H1 (cell line): ENCODE results near the gene EPB41L4A. TPM values are rescaled to one million over a fixed set of nuclear protein-coding genes. Genes with fewer than 3 reads are reported as not detected.

Experiments
- CTCF ChIA-PET: fragments of 300-600 bp; sonication (Branson Sonifier 250); formaldehyde crosslinking; loops from one replicate; lab custom pipeline; 2021; ENCODE audit not compliant: partially characterized antibody; lab: Charles Lee
- POLR2A ChIA-PET: fragments of 300-600 bp; sonication (Branson Sonifier 250); formaldehyde crosslinking; loops from one replicate; lab custom pipeline; 2021; ENCODE audit warnings: inconsistent platforms; ENCODE audit not compliant: partially characterized antibody; lab: Charles Lee
- DNase-seq, 2 experiments: peaks; one replicate each; pipeline versions ENCODE4 v3.0.0 to v3.0.0-alpha.2; 2010 to 2022; ENCODE audit warnings: low spot score in 2 of 2, low read depth in 1 of 2, mixed read lengths in 1 of 2
- FAIRE-seq: peaks from 2 replicates; lab custom pipeline; 2011; peaks lifted over from hg19 to GRCh38; lab: Jason Lieb, UNC
- H2AFZ ChIP-seq: 2 replicates; pipeline ENCODE4 v1.8.1; 2012; ENCODE audit warnings: low read length, inconsistent platforms
- H2AK5ac ChIP-seq: 2 replicates; pipeline ENCODE4 v1.6.1; 2013; ENCODE audit warnings: low read depth, low read length
- H2BK120ac ChIP-seq: replicated peaks from 2 replicates; pipeline ENCODE3; 2013; ENCODE audit warnings: low read depth, low read length, inconsistent platforms
- H2BK12ac ChIP-seq: 2 replicates; pipeline ENCODE4 v1.6.1; 2013; ENCODE audit warnings: low read depth, low read length
- H2BK15ac ChIP-seq: 2 replicates; pipeline ENCODE4 v1.6.1; 2013; ENCODE audit warnings: low read length
- H2BK20ac ChIP-seq: 2 replicates; pipeline ENCODE4 v1.6.1; 2013; ENCODE audit warnings: low read length
- H2BK5ac ChIP-seq: 2 replicates; pipeline ENCODE4 v1.6.1; 2013; ENCODE audit warnings: low read depth, low read length
- H3K14ac ChIP-seq: 2 replicates; pipeline ENCODE4 v1.6.1; 2013; ENCODE audit warnings: inconsistent platforms; ENCODE audit not compliant: insufficient read length
- H3K18ac ChIP-seq: 2 replicates; pipeline ENCODE4 v1.6.1; 2013; ENCODE audit warnings: low read length; ENCODE audit errors: extremely low read depth
- H3K23ac ChIP-seq: 2 replicates; pipeline ENCODE4 v1.6.1; 2013; ENCODE audit warnings: inconsistent platforms; ENCODE audit not compliant: insufficient read length
- H3K23me2 ChIP-seq: 2 replicates; pipeline ENCODE4 v1.6.1; 2013; ENCODE audit warnings: low read depth, low read length
- H3K27ac ChIP-seq: 2 replicates; pipeline ENCODE4 v1.6.1; 2011; ENCODE audit warnings: low read depth, low read length, inconsistent platforms
- H3K27me3 ChIP-seq, 4 experiments: replicated peaks in 1 of 4; 1 replicate in 1 of 4; 2 replicates in 3 of 4; pipeline versions ENCODE4 v1.6.1 to v1.8.1; 2011 to 2013; ENCODE audit warnings: low read length in 3 of 4, mild to moderate bottlenecking in 3 of 4, inconsistent platforms in 2 of 4, mixed read lengths in 2 of 4, moderate library complexity in 1 of 4; ENCODE audit not compliant: control insufficient read depth in 3 of 4, insufficient read depth in 3 of 4; ENCODE audit errors: extremely low read depth in 1 of 4
- H3K36me3 ChIP-seq, 4 experiments: 2 replicates each; pipeline versions ENCODE4 v1.6.1 to v1.8.1; 2011 to 2013; ENCODE audit warnings: mild to moderate bottlenecking in 4 of 4, low read length in 3 of 4, moderate library complexity in 2 of 4, control low read depth in 1 of 4, inconsistent platforms in 1 of 4; ENCODE audit not compliant: insufficient read depth in 4 of 4, control insufficient read depth in 2 of 4
- H3K4ac ChIP-seq: replicated peaks from 2 replicates; pipeline ENCODE3; 2013; ENCODE audit warnings: low read length, low read depth, mixed read lengths, inconsistent platforms; ENCODE audit not compliant: insufficient read length
- H3K4me1 ChIP-seq, 4 experiments: replicated peaks in 1 of 4; 1 replicate in 1 of 4; 2 replicates in 3 of 4; pipeline versions ENCODE4 v1.6.1 to v1.8.1; 2011 to 2013; ENCODE audit warnings: low read length in 3 of 4, inconsistent platforms in 2 of 4, mixed read lengths in 1 of 4; ENCODE audit not compliant: insufficient read depth in 4 of 4, control insufficient read depth in 3 of 4
- H3K4me2 ChIP-seq, 2 experiments: 2 replicates each; pipeline versions ENCODE4 v1.6.1 to v1.8.1; 2011 to 2013; ENCODE audit warnings: low read depth in 2 of 2, low read length in 2 of 2, control low read depth in 1 of 2, inconsistent platforms in 1 of 2, mild to moderate bottlenecking in 1 of 2; ENCODE audit not compliant: insufficient read depth in 1 of 2
- H3K4me3 ChIP-seq, 4 experiments: fragments of 200-600, 300-600 bp in 1 of 4; sonication (generic), shearing (Covaris generic), sonication (Bioruptor Twin) in 1 of 4; 2 replicates each; pipeline versions ENCODE4 v1.5.1 to v1.8.1; 2011 to 2016; ENCODE audit warnings: low read length in 4 of 4, low read depth in 3 of 4, control low read depth in 2 of 4, inconsistent platforms in 2 of 4, mild to moderate bottlenecking in 2 of 4, mixed read lengths in 1 of 4, moderate library complexity in 1 of 4; ENCODE audit not compliant: insufficient read depth in 2 of 4; ENCODE audit errors: extremely low read depth in 1 of 4
- H3K56ac ChIP-seq: replicated peaks from 2 replicates; pipeline ENCODE3; 2013; ENCODE audit warnings: low read depth, mild to moderate bottlenecking, mixed read lengths, low read length, inconsistent platforms; ENCODE audit not compliant: insufficient read length
- H3K79me1 ChIP-seq: 2 replicates; pipeline ENCODE4 v1.6.1; 2013; ENCODE audit warnings: low read depth, low read length, control low read depth
- H3K79me2 ChIP-seq, 2 experiments: 2 replicates each; pipeline versions ENCODE4 v1.6.1 to v1.8.1; 2012 to 2013; ENCODE audit warnings: low read length in 2 of 2, mild to moderate bottlenecking in 2 of 2, inconsistent platforms in 1 of 2; ENCODE audit not compliant: insufficient read depth in 2 of 2, control insufficient read depth in 1 of 2
- H3K9ac ChIP-seq, 4 experiments: replicated peaks in 1 of 4; 1 replicate in 1 of 4; 2 replicates in 3 of 4; pipeline versions ENCODE4 v1.6.1 to v1.8.1; 2011 to 2013; ENCODE audit warnings: low read depth in 3 of 4, low read length in 3 of 4, control low read depth in 2 of 4, mild to moderate bottlenecking in 2 of 4, moderate library complexity in 2 of 4, inconsistent platforms in 1 of 4; ENCODE audit errors: extremely low read depth in 1 of 4
- H3K9me3 ChIP-seq, 2 experiments: 2 replicates each; pipeline versions ENCODE4 v1.6.1 to v1.8.1; 2012 to 2013; ENCODE audit warnings: mild to moderate bottlenecking in 2 of 2, moderate library complexity in 2 of 2, control low read depth in 1 of 2, inconsistent platforms in 1 of 2, low read depth in 1 of 2, low read length in 1 of 2, mixed read lengths in 1 of 2; ENCODE audit not compliant: insufficient read depth in 2 of 2
- H4K20me1 ChIP-seq, 2 experiments: replicated peaks in 1 of 2; 2 replicates each; pipeline versions ENCODE3 to v1.8.1; 2011 to 2013; ENCODE audit warnings: inconsistent platforms in 2 of 2, low read length in 2 of 2, mild to moderate bottlenecking in 1 of 2; ENCODE audit not compliant: insufficient read depth in 2 of 2, control insufficient read depth in 1 of 2
- H4K5ac ChIP-seq: 2 replicates; pipeline ENCODE4 v1.6.1; 2013; ENCODE audit warnings: low read length, low read depth, mixed read lengths, inconsistent platforms; ENCODE audit not compliant: insufficient read length
- H4K8ac ChIP-seq: 2 replicates; pipeline ENCODE4 v1.8.0; 2013; ENCODE audit warnings: mild to moderate bottlenecking, moderate library complexity, low read length, inconsistent platforms; ENCODE audit not compliant: insufficient read depth; ENCODE audit errors: extremely low read depth
- H4K91ac ChIP-seq: replicated peaks from 2 replicates; pipeline ENCODE3; 2013; ENCODE audit warnings: low read length, mixed read lengths, inconsistent platforms; ENCODE audit not compliant: insufficient read length
- GTF2F1 ChIP-seq: IDR thresholded peaks from 2 replicates; pipeline ENCODE4 v1.6.1; 2012; ENCODE audit warnings: low read depth, low read length, improper control_type of control experiment, borderline replicate concordance
- USF2 ChIP-seq: IDR thresholded peaks from 2 replicates; pipeline ENCODE4 v1.6.1; 2011; ENCODE audit warnings: low read length, improper control_type of control experiment
- WGBS, 2 experiments: shearing (Covaris generic) in 1 of 2; methylation state at CpG; one replicate each; pipeline versions ENCODE4 v1.1.6 to v1.1.7; 2013 to 2015; ENCODE audit warnings: low lambda C conversion rate in 2 of 2, mixed read lengths in 2 of 2, inconsistent platforms in 1 of 2, low coverage in 1 of 2, missing lambda C conversion rate in 1 of 2; ENCODE audit not compliant: insufficient replicate concordance in 2 of 2, insufficient coverage in 1 of 2, insufficient read length in 1 of 2; ENCODE audit errors: extremely low coverage in 1 of 2, missing lambda C conversion rate in 1 of 2; 5-methylcytosine and 5-hydroxymethylcytosine counted together
- polyA plus RNA-seq, 7 experiments: library from polyadenylated mRNA; depleted of rRNA in 3 of 7; stranded (reverse) in 5 of 7; unstranded in 2 of 7; fragments of >200 nt in 5 of 7; fragments of 200-250 nt in 2 of 7; gene quantifications; 1 replicate in 5 of 7; 2 replicates in 1 of 7; 4 replicates in 1 of 7; pipeline versions ENCODE4 v1.2.1 to v1.2.3, GENCODE V29; 2011 to 2013; ENCODE audit warnings: missing spikeins in 2 of 7, mixed read lengths in 2 of 7
- total RNA-seq: library from RNA; stranded (reverse); fragmentation: NEBNext Ultra II Directional; extraction: Animal tissue kit (Norgen Biotek cat#: 25700); gene quantifications from 2 replicates; pipeline ENCODE4 v1.2.1, GENCODE V29; 2021

EPB41L4A gene
- total and polyA plus RNA-seq, 2 of the 8 experiments (the other 6 are each of a cell fraction or from before 2014, with no cell fraction given) = 1.6 to 4.6 TPM

GRCh38 chr5:112308608-112309007, 110.5 kb downstream of the EPB41L4A start:
- CTCF ChIA-PET = no interaction called here
- H3K18ac ChIP-seq = no peak overlapping the region
- WGBS, 2 experiments = 77% methylated on average over 1 of the region's 1 CpG; no CpG with 5 or more reads in 1 of the 2 experiments
- no peak overlapping the region for H3K4me2 ChIP-seq
- H4K20me1 ChIP-seq = no peaks in the 10 kb centered on the region
- POLR2A ChIA-PET = no interaction called here
- H3K56ac ChIP-seq = no peak overlapping the region
- no peak overlapping the region for H3K27ac ChIP-seq
- FAIRE-seq (no peak), DNase-seq (no peak)
- no peaks in the 10 kb centered on the region for H3K36me3 ChIP-seq
- no peak overlapping the region for H2BK120ac ChIP-seq
- H3K4me1 ChIP-seq = no peaks in the 10 kb centered on the region
- H3K9ac ChIP-seq = no peak overlapping the region
- H3K23me2 ChIP-seq = no peaks in the 10 kb centered on the region
- H2AK5ac ChIP-seq = no peak overlapping the region
- no peak overlapping the region for H3K4ac ChIP-seq
- no peak overlapping the region for H2BK20ac ChIP-seq
- H3K27me3 ChIP-seq = no peaks in the 10 kb centered on the region
- no peak overlapping the region for H4K5ac ChIP-seq
- no peaks in the 10 kb centered on the region for H3K9me3 ChIP-seq
- no peak overlapping the region for H3K4me3 ChIP-seq
- TF ChIP-seq GTF2F1 (no peak), USF2 (no peak)
- TF ChIP-seq, all 59 proteins: peak for 0
- H4K91ac ChIP-seq = no peak overlapping the region
- H2AFZ ChIP-seq = no peak overlapping the region
- no peak overlapping the region for H3K23ac ChIP-seq
- no peak overlapping the region for H2BK12ac ChIP-seq
- no peaks in the 10 kb centered on the region for H3K79me2 ChIP-seq
- no peak overlapping the region for H2BK15ac ChIP-seq
- no peaks in the 10 kb centered on the region for H3K79me1 ChIP-seq
- H2BK5ac ChIP-seq = no peak overlapping the region
- H3K14ac ChIP-seq = no peak overlapping the region
- no peak overlapping the region for H4K8ac ChIP-seq
